ENCODE results near the gene ICAM5.
"Not testable (repeated sequence)": the region's sequence is repeated elsewhere in the genome, so short reads cannot be mapped to it uniquely, and the experiment has no call there.

Gene ICAM5

DNA sequence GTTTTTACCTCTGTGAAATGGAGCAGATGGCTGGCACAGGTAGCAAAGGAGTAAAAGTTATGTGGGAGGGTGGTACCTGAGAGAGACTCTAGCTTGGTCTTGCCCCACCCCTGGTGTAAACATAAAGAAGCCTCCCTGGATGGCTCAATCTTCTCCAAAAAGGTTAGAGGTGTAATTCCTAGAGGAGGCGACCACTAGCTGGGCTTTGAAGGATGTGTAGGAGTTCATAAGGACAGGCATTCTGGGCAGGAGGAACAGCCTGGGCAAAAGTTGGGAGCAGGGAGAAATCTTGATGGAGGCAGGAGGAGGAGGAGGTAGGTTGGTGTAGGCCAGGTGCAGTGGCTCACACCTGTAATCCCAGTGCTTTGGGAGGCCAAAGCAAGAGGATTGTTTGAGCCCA is 10.8 kb upstream of the ICAM5 start:
- H3K27ac ChIP-seq (ENCODE audit: poor library complexity, severe bottlenecking): no peak overlapping the region
- peaks cover 9% of the 10 kb centered on the region for H3K4me1 ChIP-seq (ENCODE audit: insufficient read depth, poor library complexity, severe bottlenecking)
- DNase-seq (ENCODE audit: low spot score) (no peak), ATAC-seq (ENCODE audit: low read depth) (no peak)
- no peaks in the 10 kb centered on the region for H3K27me3 ChIP-seq (ENCODE audit: insufficient read depth, poor library complexity, severe bottlenecking)
- H3K36me3 ChIP-seq (ENCODE audit: low read depth): no peaks in the 10 kb centered on the region
- H3K9me3 ChIP-seq (ENCODE audit: severe bottlenecking): no peaks in the 10 kb centered on the region
- no peak for TF ChIP-seq CTCF (IDR thresholded peaks at IDR 0.05; ENCODE audit: poor library complexity, severe bottlenecking)
- H3K4me3 ChIP-seq (ENCODE audit: severe bottlenecking): no peak overlapping the region

- H3K4me3 ChIP-seq (ENCODE audit: severe bottlenecking): no peak overlapping the region
- H3K4me1 ChIP-seq (ENCODE audit: insufficient read depth, poor library complexity, severe bottlenecking): peaks cover 9% of the 10 kb centered on the region
These were observed 9.9 kb upstream of the ICAM5 start for GRCh38 chr19:10279737-10280442.

DNA sequence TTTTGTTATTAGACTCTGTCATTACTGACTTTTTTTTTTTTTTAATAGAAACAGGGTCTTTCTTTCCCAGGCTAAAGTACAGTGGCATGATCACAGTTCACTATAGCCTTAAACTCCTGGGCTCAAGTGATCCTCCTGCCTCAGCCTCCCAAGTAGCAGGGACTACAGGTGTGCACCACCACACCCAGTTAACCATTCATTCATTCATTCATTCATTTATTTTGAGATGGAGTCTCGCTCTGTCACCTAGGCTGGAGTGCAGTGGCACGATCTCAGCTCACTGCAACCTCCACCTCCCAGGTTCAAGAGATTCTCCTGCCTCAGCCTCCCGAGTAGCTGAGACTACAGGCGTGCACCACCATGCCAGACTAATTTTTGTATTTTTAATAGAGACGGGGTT is 7.7 kb upstream of the ICAM5 start:
- DNase-seq (ENCODE audit: low spot score); H3K36me3 ChIP-seq (ENCODE audit: low read depth); H3K27me3 ChIP-seq (ENCODE audit: insufficient read depth, poor library complexity, severe bottlenecking); H3K27ac ChIP-seq (ENCODE audit: poor library complexity, severe bottlenecking); ATAC-seq (ENCODE audit: low read depth); H3K9me3 ChIP-seq (ENCODE audit: severe bottlenecking); H3K4me3 ChIP-seq (ENCODE audit: severe bottlenecking): not testable (repeated sequence)
- peaks cover 20% of the 10 kb centered on the region for H3K4me1 ChIP-seq (ENCODE audit: insufficient read depth, poor library complexity, severe bottlenecking)

More at GRCh38 chr19:10279737-10280442, 9.9 kb upstream of the ICAM5 start:
- H3K36me3 ChIP-seq (ENCODE audit: low read depth): no peaks in the 10 kb centered on the region
- H3K27me3 ChIP-seq (ENCODE audit: insufficient read depth, poor library complexity, severe bottlenecking): no peaks in the 10 kb centered on the region
- DNase-seq (ENCODE audit: low spot score) (no peak), ATAC-seq (ENCODE audit: low read depth) (no peak)
- no peak for TF ChIP-seq CTCF (IDR thresholded peaks at IDR 0.05; ENCODE audit: poor library complexity, severe bottlenecking)
- no peak overlapping the region for H3K27ac ChIP-seq (ENCODE audit: poor library complexity, severe bottlenecking)
- no peaks in the 10 kb centered on the region for H3K9me3 ChIP-seq (ENCODE audit: severe bottlenecking)

- H3K9me3 ChIP-seq (ENCODE audit: severe bottlenecking): no peaks in the 10 kb centered on the region
- peak overlapping the region; percentile 14 for H3K27ac ChIP-seq (ENCODE audit: poor library complexity, severe bottlenecking)
- no peaks in the 10 kb centered on the region for H3K36me3 ChIP-seq (ENCODE audit: low read depth)
- H3K4me1 ChIP-seq (ENCODE audit: insufficient read depth, poor library complexity, severe bottlenecking): peaks cover 23% of the 10 kb centered on the region
- H3K27me3 ChIP-seq (ENCODE audit: insufficient read depth, poor library complexity, severe bottlenecking): no peaks in the 10 kb centered on the region
- DNase-seq (ENCODE audit: low spot score) (no peak), ATAC-seq (ENCODE audit: low read depth) (peak; percentile 58; the same call in 2 of the 3 replicates)
- TF ChIP-seq CTCF (IDR thresholded peaks at IDR 0.05; ENCODE audit: poor library complexity, severe bottlenecking): no peak
- H3K4me3 ChIP-seq (ENCODE audit: severe bottlenecking): no peak overlapping the region
These were observed 6.3 kb upstream of the ICAM5 start for GRCh38 chr19:10283301-10284064.

DNA sequence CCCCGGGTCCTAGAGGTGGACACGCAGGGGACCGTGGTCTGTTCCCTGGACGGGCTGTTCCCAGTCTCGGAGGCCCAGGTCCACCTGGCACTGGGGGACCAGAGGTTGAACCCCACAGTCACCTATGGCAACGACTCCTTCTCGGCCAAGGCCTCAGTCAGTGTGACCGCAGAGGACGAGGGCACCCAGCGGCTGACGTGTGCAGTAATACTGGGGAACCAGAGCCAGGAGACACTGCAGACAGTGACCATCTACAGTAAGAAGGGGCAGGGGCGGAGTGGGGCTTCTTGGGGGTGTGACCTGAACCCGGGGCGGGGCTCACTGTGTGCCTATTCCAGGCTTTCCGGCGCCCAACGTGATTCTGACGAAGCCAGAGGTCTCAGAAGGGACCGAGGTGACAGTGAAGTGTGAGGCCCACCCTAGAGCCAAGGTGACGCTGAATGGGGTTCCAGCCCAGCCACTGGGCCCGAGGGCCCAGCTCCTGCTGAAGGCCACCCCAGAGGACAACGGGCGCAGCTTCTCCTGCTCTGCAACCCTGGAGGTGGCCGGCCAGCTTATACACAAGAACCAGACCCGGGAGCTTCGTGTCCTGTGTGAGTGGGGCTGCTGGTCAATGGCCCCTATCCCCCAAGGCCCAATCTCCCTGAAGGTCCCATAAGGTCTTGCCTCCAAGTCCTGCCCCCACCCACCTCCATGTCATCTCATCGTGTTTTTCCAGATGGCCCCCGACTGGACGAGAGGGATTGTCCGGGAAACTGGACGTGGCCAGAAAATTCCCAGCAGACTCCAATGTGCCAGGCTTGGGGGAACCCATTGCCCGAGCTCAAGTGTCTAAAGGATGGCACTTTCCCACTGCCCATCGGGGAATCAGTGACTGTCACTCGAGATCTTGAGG is 5.4 kb upstream of the ICAM5 start:
- DNase-seq (ENCODE audit: low spot score): no peak
- no peak for ATAC-seq (ENCODE audit: low read depth)
- Histone ChIP-seq H3K27ac (ENCODE audit: poor library complexity, severe bottlenecking) (no peak overlapping the region), H3K27me3 (ENCODE audit: insufficient read depth, poor library complexity, severe bottlenecking) (no peaks in the 10 kb centered on the region), H3K9me3 (ENCODE audit: severe bottlenecking) (no peaks in the 10 kb centered on the region), H3K4me3 (ENCODE audit: severe bottlenecking) (no peak overlapping the region), H3K4me1 (ENCODE audit: insufficient read depth, poor library complexity, severe bottlenecking) (peaks cover 24% of the 10 kb centered on the region), H3K36me3 (ENCODE audit: low read depth) (no peaks in the 10 kb centered on the region)
- TF ChIP-seq CTCF (IDR thresholded peaks at IDR 0.05; ENCODE audit: poor library complexity, severe bottlenecking): no peak
